Tibial nerve (tissue), 4 donors: ENCODE results near the gene COX6B2. TPM values are rescaled to one million over a fixed set of nuclear protein-coding genes. Genes with fewer than 3 reads are reported as not detected.

Experiments
- DNase-seq, 2 donors: peaks; one replicate each; pipeline ENCODE4 v3.0.0-alpha.2; 2019; ENCODE audit warnings: low spot score in 2 of 2
- H3K27ac ChIP-seq, 4 donors: fragments of 200-600 bp; sonication (generic) in 3 of 4; one replicate each; pipeline ENCODE4 v1.5.1; 2017 to 2019; ENCODE audit warnings: mild to moderate bottlenecking in 1 of 4
- H3K27me3 ChIP-seq, 2 donors: fragments of 200-600 bp; sonication (generic) in 1 of 2; one replicate each; pipeline versions ENCODE4 v1.5.1 to v1.6.0; 2017 to 2019
- H3K36me3 ChIP-seq, 3 donors: fragments of 200-600 bp; sonication (generic); one replicate each; pipeline ENCODE4 v1.5.1; 2018 to 2019
- H3K4me1 ChIP-seq, 4 donors: fragments of 200-600 bp; sonication (generic) in 3 of 4; one replicate each; pipeline ENCODE4 v1.5.1; 2017 to 2019
- H3K4me3 ChIP-seq, 4 donors: fragments of 200-600 bp; sonication (generic) in 3 of 4; one replicate each; pipeline ENCODE4 v1.5.1; 2017 to 2019; ENCODE audit warnings: mild to moderate bottlenecking in 1 of 4, moderate library complexity in 1 of 4
- H3K9me3 ChIP-seq, 4 donors: fragments of 200-600 bp; sonication (generic) in 3 of 4; one replicate each; pipeline ENCODE4 v1.5.1; 2017 to 2019
- EP300 ChIP-seq, 2 donors: sonication (generic); formaldehyde crosslinking; IDR thresholded peaks; one replicate each; pipeline ENCODE4 v1.6.1; 2017; ENCODE audit warnings: antibody characterized with exemption in 2 of 2, mild to moderate bottlenecking in 1 of 2
- POLR2A ChIP-seq, 2 donors: fragments of 450-650 bp; IDR thresholded peaks; one replicate each; pipeline ENCODE4 v1.6.1; 2017; ENCODE audit warnings: antibody characterized with exemption in 2 of 2, mild to moderate bottlenecking in 2 of 2, moderate library complexity in 2 of 2
- WGBS, 2 donors: methylation state at CpG; one replicate each; pipeline ENCODE4 v1.1.5; 2018; 5-methylcytosine and 5-hydroxymethylcytosine counted together
- total RNA-seq, 4 donors: library from RNA; depleted of rRNA; stranded (reverse); fragments of >200 nt; gene quantifications; one replicate each; pipeline ENCODE4 v1.1.0, GENCODE V29; 2016
- TF ChIP-seq, protein P1 (sequence below), 5 experiments: fragments of 200-600 bp in 3 of 5; fragments of 450-650 bp in 2 of 5; sonication (generic) in 3 of 5; IDR thresholded peaks; one replicate each; pipeline ENCODE4 v1.5.1; 2016 to 2019; ENCODE audit warnings: antibody characterized with exemption in 5 of 5, mild to moderate bottlenecking in 3 of 5, moderate library complexity in 2 of 5

COX6B2 gene
- total RNA-seq, 4 donors from 2014 or later, result not detected

DNA sequence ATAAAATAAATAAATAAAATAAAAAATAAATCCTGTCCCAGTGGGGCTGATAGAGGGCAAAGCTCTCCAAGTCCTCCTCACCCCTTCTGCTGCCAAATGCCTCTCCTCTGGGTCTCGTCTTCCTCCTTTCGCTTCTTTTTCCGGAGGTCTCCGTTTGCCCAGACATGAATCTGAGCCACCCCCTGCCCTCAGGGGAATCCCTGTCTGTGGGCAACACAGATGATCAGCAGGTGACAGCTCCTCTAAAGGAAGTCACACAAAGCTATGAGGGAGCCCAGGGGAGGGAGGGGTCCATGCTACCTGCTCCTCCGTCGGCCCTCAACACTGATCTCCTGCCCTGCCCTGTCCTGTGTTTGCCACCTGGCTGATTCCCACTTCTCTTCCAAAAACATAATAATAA, 29.9 kb downstream of the COX6B2 start:
- H3K27ac ChIP-seq, result peak overlapping the region in 1 of 4 donors; percentile 47
- WGBS, 2 donors, result 80 to 84% methylated on average over 6 of the region's 6 CpGs
- no peaks in the 10 kb centered on the region for H3K36me3 ChIP-seq
- TF ChIP-seq POLR2A (IDR thresholded peaks at IDR 0.05), result no peak
- TF ChIP-seq, protein P1, sequence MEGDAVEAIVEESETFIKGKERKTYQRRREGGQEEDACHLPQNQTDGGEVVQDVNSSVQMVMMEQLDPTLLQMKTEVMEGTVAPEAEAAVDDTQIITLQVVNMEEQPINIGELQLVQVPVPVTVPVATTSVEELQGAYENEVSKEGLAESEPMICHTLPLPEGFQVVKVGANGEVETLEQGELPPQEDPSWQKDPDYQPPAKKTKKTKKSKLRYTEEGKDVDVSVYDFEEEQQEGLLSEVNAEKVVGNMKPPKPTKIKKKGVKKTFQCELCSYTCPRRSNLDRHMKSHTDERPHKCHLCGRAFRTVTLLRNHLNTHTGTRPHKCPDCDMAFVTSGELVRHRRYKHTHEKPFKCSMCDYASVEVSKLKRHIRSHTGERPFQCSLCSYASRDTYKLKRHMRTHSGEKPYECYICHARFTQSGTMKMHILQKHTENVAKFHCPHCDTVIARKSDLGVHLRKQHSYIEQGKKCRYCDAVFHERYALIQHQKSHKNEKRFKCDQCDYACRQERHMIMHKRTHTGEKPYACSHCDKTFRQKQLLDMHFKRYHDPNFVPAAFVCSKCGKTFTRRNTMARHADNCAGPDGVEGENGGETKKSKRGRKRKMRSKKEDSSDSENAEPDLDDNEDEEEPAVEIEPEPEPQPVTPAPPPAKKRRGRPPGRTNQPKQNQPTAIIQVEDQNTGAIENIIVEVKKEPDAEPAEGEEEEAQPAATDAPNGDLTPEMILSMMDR (IDR thresholded peaks at IDR 0.05), result no peak
- peaks cover 0 to 11% of the 10 kb centered on the region in 2 donors for H3K27me3 ChIP-seq
- H3K4me1 ChIP-seq, result no peaks in the 10 kb centered on the region
- no peak for DNase-seq
- peak overlapping the region in 1 of 4 donors; percentile 14 for H3K4me3 ChIP-seq
- H3K9me3 ChIP-seq, result no peaks in the 10 kb centered on the region

DNA sequence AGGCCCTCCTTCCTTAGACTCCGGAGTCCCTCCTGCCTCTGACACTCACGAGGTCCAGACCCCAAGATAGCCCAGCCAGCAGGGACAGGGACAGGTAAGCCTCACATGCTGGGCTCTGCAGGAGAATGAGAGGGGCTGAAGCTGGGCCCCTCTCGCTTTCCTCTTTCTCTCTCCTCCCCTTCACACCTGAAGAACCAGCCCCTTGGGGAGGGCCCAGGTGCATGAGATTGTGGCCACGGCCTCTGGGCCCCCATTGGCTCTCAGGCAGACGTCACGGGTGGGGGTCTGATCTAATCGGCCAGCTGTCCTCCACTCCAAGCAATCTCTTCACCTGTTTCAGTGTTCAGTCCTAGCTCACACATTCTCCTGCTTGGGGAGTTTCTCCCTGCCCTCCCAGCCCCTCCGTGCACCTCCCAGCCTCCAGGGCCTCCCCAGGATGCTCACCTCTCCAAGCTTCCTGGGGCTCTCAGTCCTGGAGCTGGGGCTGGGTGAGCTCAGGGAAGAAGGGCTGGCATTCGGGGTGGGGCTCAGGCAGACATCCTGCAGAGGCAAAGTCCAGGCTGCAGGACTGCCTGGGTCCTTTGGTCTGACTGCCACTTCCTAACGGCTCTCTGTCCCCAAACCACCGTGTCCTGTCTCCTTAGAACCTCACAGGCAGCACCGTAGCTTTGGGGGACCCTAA, 32.2 kb downstream of the COX6B2 start:
- no peaks in the 10 kb centered on the region for H3K36me3 ChIP-seq
- TF ChIP-seq, protein P1 (IDR thresholded peaks at IDR 0.05), result no peak
- no peak for TF ChIP-seq EP300 (IDR thresholded peaks at IDR 0.05)
- H3K27me3 ChIP-seq, result peaks cover 0 to 11% of the 10 kb centered on the region in 2 donors
- 61 to 65% methylated on average over 11 to 12 of the region's 12 CpGs for WGBS, 2 donors
- DNase-seq, result no peak
- H3K4me1 ChIP-seq, result no peaks in the 10 kb centered on the region
- H3K27ac ChIP-seq, result peak overlapping the region in 1 of 4 donors; percentile 50
- no peak overlapping the region for H3K4me3 ChIP-seq
- no peaks in the 10 kb centered on the region for H3K9me3 ChIP-seq

DNA sequence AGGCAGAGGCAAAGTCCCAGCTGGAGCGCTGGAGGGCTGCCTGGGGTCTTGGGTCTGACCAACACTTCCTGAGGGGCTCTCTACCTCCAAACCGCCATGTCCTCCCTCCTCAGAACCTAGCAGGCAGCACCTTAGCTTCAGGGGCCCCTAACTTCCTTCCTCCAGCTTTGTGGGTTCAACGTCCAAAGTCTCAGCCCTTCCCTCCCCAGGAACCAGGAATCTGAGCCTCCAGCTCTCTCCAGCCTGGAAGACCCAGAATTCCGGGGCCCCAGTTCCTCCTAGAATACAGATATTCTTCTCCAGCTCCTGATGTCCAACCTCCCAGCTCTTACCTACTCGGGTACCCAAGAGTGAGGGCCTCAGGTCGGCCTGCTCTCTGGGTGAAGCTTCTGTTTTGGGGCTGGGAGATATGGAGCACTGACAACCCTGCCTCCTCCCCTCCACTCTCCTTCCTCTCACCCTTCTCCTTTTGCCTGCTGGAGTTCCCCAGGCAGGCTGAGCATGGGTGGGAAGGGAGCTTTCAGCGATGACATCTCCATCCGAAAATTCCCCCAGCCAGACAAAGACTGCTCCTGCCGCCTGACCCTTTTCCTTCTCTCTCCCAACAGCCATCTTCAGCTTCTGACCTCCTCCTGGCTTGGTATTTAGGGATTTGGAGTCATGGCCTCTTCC, 32.9 kb downstream of the COX6B2 start:
- Histone ChIP-seq H3K27ac (peak overlapping the region in 1 of 4 donors; percentile 50), H3K36me3 (no peaks in the 10 kb centered on the region), H3K4me3 (no peak overlapping the region), H3K4me1 (no peaks in the 10 kb centered on the region), H3K9me3 (no peaks in the 10 kb centered on the region), H3K27me3 (peaks cover 0 to 11% of the 10 kb centered on the region in 2 donors)
- 69 to 81% methylated on average over 9 of the region's 9 CpGs for whole genome bisulfite sequencing, 2 donors
- no peak for DNase-seq
- TF ChIP-seq POLR2A (IDR thresholded peaks at IDR 0.05), result no peak
- TF ChIP-seq, protein P1 (IDR thresholded peaks at IDR 0.05), result no peak
- no peak for TF ChIP-seq EP300 (IDR thresholded peaks at IDR 0.05)

- WGBS, 2 donors, result 92 to 96% methylated on average over 8 of the region's 8 CpGs
- Histone ChIP-seq H3K36me3 (no peaks in the 10 kb centered on the region), H3K4me1 (no peaks in the 10 kb centered on the region), H3K9me3 (no peaks in the 10 kb centered on the region), H3K27me3 (peaks cover 0 to 11% of the 10 kb centered on the region in 2 donors), H3K27ac (no peak overlapping the region), H3K4me3 (no peak overlapping the region)
- TF ChIP-seq, protein P1 (IDR thresholded peaks at IDR 0.05), result no peak
- TF ChIP-seq POLR2A (IDR thresholded peaks at IDR 0.05) (no peak), EP300 (IDR thresholded peaks at IDR 0.05) (no peak)
- no peak for DNase-seq
These were observed 33.6 kb downstream of the COX6B2 start for GRCh38 chr19:55320844-55321419.

GRCh38 chr19:55319785-55320184, 34.7 kb downstream of the COX6B2 start:
- WGBS, 2 donors, result 6 to 21% methylated on average over 20 to 21 of the region's 21 CpGs
- H3K27ac ChIP-seq, result no peak overlapping the region
- H3K36me3 ChIP-seq, result no peaks in the 10 kb centered on the region
- DNase-seq, result no peak
- H3K4me1 ChIP-seq, result no peaks in the 10 kb centered on the region
- H3K27me3 ChIP-seq, result peaks cover 0 to 11% of the 10 kb centered on the region in 2 donors
- H3K9me3 ChIP-seq, result no peaks in the 10 kb centered on the region
- no peak overlapping the region for H3K4me3 ChIP-seq
- TF ChIP-seq POLR2A (IDR thresholded peaks at IDR 0.05) (no peak), EP300 (IDR thresholded peaks at IDR 0.05) (no peak)
- TF ChIP-seq, protein P1 (IDR thresholded peaks at IDR 0.05), result no peak
